Femur (tissue), 1 donor: ENCODE measurements around the gene OSBPL6.
A peak's percentile ranks its signal among the peaks of the same experiment; 100 is the strongest.
"Not testable (repeated sequence)": the region's sequence is repeated elsewhere in the genome, so short reads cannot be mapped to it uniquely, and the experiment has no call there.

ENCODE experiments used
- DNase-seq: peaks from one replicate; pipeline ENCODE4 v3.0.0-alpha.2; 2017

OSBPL6 gene

DNA sequence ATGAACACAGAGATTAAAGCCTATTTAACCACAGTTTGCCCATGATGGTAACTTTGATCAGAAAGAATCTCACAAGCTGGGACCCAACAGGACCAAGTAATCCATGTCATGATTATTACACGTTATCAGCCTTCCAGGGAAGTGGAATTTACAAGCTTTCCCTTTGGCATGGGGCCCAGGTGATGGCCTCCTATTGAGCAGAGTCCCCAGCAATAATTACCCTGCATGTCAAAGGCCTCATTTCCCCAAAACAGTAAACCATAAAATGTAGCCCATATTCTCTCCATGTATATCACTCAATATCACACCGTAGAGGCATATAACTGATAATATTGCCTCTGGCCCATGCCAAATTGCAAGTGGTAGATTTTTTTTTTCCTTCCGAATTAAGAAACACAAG lies 217.7 kb downstream of the OSBPL6 start:
- no peak for DNase-seq

DNA sequence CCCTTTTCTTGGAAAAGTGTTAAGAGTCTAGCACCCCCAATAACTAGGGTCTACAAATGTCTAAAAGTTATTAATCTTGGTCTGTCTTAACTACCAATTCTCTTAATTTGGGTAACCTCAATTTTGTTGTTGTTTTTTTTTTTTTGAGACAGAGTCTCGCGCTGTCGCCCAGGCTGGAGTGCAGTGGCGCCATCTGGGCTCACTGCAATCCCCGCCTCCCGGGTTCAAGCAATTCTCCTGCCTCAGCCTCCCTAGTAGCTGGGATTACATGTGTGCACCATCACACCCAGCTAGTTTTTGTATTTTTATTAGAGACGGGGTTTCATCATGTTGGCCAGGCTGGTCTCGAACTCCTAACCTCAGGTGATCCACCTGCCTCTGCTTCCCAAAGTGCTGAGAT lies 218.1 kb downstream of the OSBPL6 start:
- DNase-seq, result not testable (repeated sequence)

GRCh38 chr2:178413472-178414265 lies 219.4 kb downstream of the OSBPL6 start:
- peak; percentile 87 for DNase-seq

GRCh38 chr2:178414266-178415247 lies 220.2 kb downstream of the OSBPL6 start:
- peak; percentile 94 for DNase-seq

- DNase-seq, result no peak
Observed at GRCh38 chr2:178415979-178416378, 221.7 kb downstream of the OSBPL6 start.

- no peak for DNase-seq
Observed at GRCh38 chr2:178417916-178418315, 223.6 kb downstream of the OSBPL6 start.

DNA sequence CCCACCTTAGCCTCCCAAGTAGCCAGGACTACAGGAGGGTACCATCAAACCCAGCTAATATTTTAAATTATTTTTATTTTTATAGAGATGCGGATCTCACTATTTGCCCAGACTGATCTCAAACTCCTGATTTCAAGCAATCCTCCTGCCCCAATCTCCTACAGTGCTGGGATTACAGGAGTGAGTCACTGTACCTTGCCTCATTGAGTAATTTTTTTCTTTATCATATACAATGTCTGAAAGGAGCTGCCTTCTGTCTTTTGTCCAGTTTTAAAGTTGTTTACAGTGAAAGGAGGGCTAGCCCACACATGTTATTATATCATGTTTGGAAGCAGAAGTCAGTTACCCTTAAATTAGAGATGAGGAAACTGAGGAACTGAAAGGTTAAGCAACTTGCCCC lies 224.1 kb downstream of the OSBPL6 start:
- DNase-seq, result no peak

DNA sequence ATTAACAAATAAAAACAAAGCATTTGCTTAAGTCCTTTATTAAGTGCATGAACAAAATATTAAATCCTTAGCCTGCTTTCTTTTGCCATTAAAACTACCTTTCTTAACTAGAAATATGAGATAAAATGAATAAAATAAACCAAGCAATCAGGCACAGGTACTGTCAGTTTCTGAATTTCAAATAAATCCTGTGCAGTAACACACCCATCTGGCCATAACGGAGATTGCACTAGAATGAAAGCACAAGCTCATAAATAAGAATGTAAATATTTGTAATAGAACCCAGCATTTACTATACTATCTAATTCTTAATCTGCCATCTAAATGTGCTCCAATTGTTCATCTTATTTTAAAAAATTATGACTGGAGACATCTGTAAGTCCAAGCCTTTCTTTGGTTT lies 224.8 kb downstream of the OSBPL6 start:
- no peak for DNase-seq

DNA sequence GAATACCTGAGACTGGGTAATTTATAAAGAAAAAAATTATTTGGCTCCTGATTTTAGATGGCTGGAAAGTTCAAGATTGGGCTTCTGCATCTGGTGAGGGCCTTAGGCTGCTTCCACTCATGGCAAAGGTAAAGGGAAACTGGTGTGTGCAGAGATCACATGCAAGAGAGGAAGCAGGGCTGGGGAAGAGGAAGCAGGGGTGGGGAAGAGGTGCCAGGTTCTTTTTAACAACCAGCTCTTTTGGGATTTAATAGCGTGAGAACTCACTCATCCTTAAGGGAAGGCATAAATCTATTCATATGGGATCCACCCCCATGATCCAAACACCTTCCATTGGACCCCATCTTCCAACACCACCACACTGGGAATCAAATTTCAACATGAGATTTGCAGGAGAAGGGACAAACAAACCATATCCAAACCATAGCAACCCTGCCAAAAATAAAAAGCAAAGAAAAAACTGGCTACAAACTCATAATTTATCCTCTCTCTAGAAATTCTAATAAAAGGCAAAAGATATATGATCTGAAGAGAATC lies 226.2 kb downstream of the OSBPL6 start:
- no peak for DNase-seq

- no peak for DNase-seq
Observed at GRCh38 chr2:178422097-178422496, 227.8 kb downstream of the OSBPL6 start.

DNA sequence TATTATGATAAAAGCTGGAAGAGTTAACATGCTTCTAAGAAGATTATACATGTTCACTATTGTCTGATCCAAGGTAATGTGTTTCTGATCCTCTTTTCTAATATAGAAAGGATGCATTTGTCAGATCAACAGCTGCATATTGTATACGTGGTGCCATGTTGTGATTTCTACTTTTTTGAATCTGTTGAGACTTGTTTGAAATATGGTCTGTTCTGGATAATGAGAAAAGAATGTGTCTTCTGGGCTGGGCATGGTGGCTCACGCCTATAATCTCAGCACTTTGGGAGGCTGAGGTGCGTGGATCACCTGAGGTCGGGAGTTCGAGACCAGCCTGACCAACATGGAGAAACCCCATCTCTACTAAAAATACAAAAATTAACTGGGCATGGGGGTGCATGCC lies 229.4 kb downstream of the OSBPL6 start:
- DNase-seq, result not testable (repeated sequence)

DNA sequence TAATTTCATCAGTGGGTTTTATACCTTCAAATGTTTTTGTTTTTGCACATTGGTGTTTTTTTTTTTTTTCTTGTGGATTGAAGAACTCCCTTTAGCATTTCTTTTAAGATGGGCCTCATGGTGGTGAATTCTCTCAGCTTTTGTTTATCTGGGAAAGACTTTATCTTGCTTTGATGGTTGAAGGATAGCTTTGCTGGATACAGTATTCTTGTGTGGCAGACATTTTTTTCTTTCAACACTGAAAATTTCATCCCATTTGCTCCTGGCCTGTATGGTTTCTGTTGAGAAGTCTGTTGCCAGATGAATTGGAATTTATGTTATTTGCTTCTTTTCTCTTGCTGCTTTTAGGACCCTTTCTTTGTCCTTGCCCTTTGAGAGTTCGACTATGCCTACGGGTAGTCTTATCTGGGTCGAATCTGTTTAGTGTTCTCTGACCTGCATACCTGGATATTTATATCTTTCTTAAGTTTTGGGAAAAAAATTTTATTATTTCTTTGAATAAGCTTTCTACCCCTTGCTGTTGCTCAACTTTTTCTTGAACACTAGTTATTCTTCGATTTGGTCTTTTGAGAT lies 231.0 kb downstream of the OSBPL6 start:
- no peak for DNase-seq

- DNase-seq, result no peak
Observed at GRCh38 chr2:178426388-178426787, 232.1 kb downstream of the OSBPL6 start.

DNA sequence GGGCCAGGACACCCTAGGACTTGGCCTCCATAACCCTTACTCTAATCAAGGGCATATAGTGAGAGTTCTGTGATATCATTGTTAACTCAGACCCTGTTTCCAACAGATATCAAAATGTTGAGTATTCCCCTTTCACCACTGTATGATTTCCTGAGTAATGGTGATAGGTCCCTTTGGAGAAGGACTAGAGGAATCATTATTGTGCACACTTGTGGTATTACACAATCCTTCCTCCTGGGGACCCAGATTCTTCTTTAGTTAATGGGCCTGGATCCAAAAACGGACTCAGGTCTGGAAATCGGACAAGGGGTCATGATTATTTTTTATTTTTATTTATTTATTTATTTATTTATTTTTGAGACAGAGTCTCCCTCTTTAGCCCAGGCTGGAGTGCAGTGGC lies 233.1 kb downstream of the OSBPL6 start:
- no peak for DNase-seq

DNA sequence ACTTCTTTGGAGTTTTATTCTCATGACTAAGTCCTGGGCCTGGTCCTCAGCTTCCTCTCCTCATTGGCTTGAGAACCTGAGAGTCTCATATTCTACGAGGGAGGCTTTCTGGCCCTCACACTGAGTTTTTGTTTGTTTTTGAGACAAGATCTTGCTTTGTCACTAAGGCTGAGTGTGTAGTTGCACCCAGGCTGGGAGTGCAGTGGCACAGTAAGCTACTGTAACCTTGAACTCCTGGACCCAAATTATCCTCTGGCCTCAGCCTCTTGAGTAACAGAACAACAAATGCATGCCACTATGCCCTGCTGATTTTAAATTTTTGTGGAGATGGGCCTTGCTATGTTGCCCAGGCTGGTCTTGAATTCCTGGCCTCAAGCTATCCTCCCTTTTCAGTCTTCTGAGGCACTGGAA lies 234.1 kb downstream of the OSBPL6 start:
- no peak for DNase-seq

- DNase-seq, result no peak
Observed at GRCh38 chr2:178429336-178429735, 235.0 kb downstream of the OSBPL6 start.

- no peak for DNase-seq
Observed at GRCh38 chr2:178436662-178437061, 242.3 kb downstream of the OSBPL6 start.

GRCh38 chr2:178441426-178441825 lies 247.1 kb downstream of the OSBPL6 start:
- DNase-seq, result no peak

GRCh38 chr2:178448968-178449661 lies 254.8 kb downstream of the OSBPL6 start:
- DNase-seq, result no peak

DNA sequence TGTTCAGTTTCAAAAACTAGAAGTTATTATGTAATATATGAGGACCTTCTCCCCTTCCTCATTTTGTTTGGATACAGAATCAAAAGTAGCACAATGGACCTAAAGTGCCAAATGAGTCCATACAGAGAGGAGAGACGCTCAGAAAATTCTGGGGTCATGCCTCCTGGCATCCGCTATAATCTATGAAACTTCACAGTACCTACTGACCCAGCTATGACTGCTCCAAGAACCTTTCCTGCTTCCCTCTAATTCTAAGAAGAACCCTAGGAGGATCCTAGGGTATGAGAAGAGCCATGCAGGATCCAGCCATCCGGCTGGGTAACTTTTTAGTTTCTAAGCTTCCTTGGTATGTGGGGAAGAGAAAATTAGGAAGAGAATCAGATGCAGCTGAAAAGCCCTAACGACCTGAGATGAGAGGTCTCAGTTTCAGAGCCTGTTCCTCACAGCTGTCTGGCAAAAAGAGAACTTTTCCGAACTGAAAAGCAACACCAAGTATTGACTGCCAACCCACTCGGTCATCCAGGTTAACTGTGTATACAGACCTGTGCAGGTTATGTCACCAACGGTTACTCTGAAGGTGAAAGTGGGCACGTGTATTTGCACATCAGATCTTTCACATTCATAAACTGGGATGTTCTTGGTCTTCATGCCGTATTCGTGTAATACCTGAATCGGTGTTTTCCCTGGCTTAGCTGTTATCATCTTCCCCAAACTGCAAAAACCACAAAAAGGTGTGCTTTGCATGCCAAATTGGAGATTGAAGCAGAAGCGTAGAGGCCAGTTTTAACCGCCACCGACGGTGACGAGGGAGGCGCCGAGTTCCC lies 255.6 kb downstream of the OSBPL6 start:
- peak; percentile 34 for DNase-seq

DNA sequence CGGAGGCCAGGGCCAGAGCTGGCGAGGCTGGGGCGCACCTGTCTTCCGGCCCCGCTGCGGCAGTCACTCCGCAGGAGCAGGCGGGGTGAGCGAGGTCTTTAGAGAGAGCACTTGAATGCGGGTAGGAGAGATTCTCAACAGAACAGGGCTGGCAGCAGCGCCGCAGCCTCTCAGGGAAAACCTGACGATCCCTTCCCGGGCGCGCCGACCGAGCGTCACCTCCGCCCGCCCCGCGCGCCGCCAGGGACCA lies 256.1 kb downstream of the OSBPL6 start:
- no peak for DNase-seq
